Chondrocyte (in vitro differentiated cells): ENCODE data around the gene KRT39. TPM values are rescaled to one million over a fixed set of nuclear protein-coding genes. Genes with fewer than 3 reads are reported as not detected.

ENCODE experiments used
- DNase-seq: peaks from one replicate; pipeline ENCODE4 v3.0.0; 2021; ENCODE audit warnings: mixed read lengths, low spot score
- H3K27ac Mint-ChIP-seq: one replicate; pipeline ENCODE4 v1.8.0; 2021; ENCODE audit warnings: mild to moderate bottlenecking, moderate library complexity, mixed read lengths; ENCODE audit not compliant: unreplicated experiment
- H3K27me3 Mint-ChIP-seq: 2 replicates; pipeline ENCODE4 v1.8.0; 2021; ENCODE audit warnings: low read depth, mixed read lengths
- H3K36me3 Mint-ChIP-seq: 2 replicates; pipeline ENCODE4 v1.8.0; 2021; ENCODE audit warnings: low read depth, mixed read lengths
- H3K4me1 Mint-ChIP-seq: 2 replicates; pipeline ENCODE4 v1.8.0; 2021; ENCODE audit warnings: low read depth, mild to moderate bottlenecking, mixed read lengths
- H3K4me3 Mint-ChIP-seq: one replicate; pipeline ENCODE4 v1.8.0; 2021; ENCODE audit warnings: mild to moderate bottlenecking, moderate library complexity, mixed read lengths; ENCODE audit not compliant: unreplicated experiment
- H3K9me3 Mint-ChIP-seq: 2 replicates; pipeline ENCODE4 v1.8.0; 2021; ENCODE audit warnings: low read depth, mixed read lengths
- CTCF ChIP-seq: fragments of 200-600 bp; sonication (generic); IDR thresholded peaks from 2 replicates; pipeline ENCODE4 v1.5.0; 2021; ENCODE audit warnings: antibody characterized with exemption, mild to moderate bottlenecking, moderate library complexity
- total RNA-seq: library from RNA; stranded (reverse); gene quantifications from 3 replicates; pipeline ENCODE4 v1.2.1, GENCODE V29; 2021

The KRT39 gene
- total RNA-seq, 1 donor from 2014 or later, result not detected

DNA sequence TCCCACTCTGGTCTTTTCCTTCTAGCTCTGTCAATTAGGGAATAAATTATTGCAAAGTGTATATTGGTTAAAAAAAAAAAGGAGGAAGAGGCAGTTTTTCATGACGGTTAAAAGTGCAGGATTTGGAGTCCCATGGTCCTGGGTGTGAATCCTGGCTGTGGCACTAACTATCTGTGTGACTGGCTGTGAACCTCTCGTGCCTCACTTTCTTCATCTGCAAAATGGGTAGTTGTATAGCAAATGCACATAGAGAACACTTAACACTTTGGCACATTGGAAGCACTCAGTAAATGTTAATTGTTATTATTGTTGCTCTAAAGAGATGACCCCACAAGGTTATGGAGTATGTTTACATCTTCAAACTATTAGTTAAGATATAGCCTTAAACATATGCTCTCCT is 18.8 kb downstream of the KRT39 start:
- no peak for TF ChIP-seq CTCF
- peaks cover 7% of the 10 kb centered on the region for H3K4me1 Mint-ChIP-seq
- H3K27ac Mint-ChIP-seq, result no peak overlapping the region
- H3K9me3 Mint-ChIP-seq, result no peaks in the 10 kb centered on the region
- no peak overlapping the region for H3K4me3 Mint-ChIP-seq
- H3K27me3 Mint-ChIP-seq, result peaks cover 10% of the 10 kb centered on the region
- DNase-seq, result no peak
- H3K36me3 Mint-ChIP-seq, result no peaks in the 10 kb centered on the region

- Mint-ChIP-seq H3K27ac (no peak overlapping the region), H3K9me3 (no peaks in the 10 kb centered on the region), H3K36me3 (no peaks in the 10 kb centered on the region), H3K27me3 (peaks cover 10% of the 10 kb centered on the region), H3K4me3 (no peak overlapping the region), H3K4me1 (no peaks in the 10 kb centered on the region)
- no peak for DNase-seq
- no peak for TF ChIP-seq CTCF
Measured at GRCh38 chr17:40945414-40945813, 21.3 kb downstream of the KRT39 start.

- Mint-ChIP-seq H3K27ac (no peak overlapping the region), H3K27me3 (peaks cover 4% of the 10 kb centered on the region), H3K4me1 (no peaks in the 10 kb centered on the region), H3K9me3 (no peaks in the 10 kb centered on the region), H3K36me3 (no peaks in the 10 kb centered on the region), H3K4me3 (no peak overlapping the region)
- no peak for DNase-seq
- no peak for TF ChIP-seq CTCF
Measured at GRCh38 chr17:40944531-40944930, 22.2 kb downstream of the KRT39 start.

DNA sequence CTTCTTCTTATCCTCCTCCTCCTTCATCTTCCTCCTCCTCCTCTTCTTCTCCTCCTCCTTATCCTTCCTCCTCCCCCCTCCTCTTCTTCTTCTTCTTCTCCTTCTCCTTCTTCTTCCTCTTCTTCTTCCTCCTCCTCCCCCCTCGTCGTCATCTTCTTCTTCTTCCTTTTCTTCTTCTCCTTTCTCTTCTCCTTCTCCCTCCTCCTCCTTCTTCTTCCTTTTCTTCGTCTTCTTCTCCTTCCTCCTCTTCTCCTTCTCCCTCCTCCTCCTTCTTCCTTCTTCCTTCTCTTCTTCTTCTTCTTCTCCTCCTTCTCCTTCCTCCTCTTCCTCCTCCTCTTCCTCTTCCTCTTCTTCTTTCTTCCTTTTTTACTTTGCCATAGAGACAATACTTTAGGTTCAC is 24.2 kb downstream of the KRT39 start:
- Mint-ChIP-seq H3K27me3 (no peaks in the 10 kb centered on the region), H3K27ac (no peak overlapping the region), H3K9me3 (no peaks in the 10 kb centered on the region), H3K36me3 (no peaks in the 10 kb centered on the region), H3K4me1 (peaks cover 2% of the 10 kb centered on the region), H3K4me3 (no peak overlapping the region)
- DNase-seq, result no peak
- no peak for TF ChIP-seq CTCF

- Mint-ChIP-seq H3K4me3 (no peak overlapping the region), H3K4me1 (peaks cover 5% of the 10 kb centered on the region), H3K9me3 (no peaks in the 10 kb centered on the region), H3K27ac (no peak overlapping the region), H3K36me3 (no peaks in the 10 kb centered on the region), H3K27me3 (no peaks in the 10 kb centered on the region)
- TF ChIP-seq CTCF, result no peak
- DNase-seq, result no peak
Measured at GRCh38 chr17:40940266-40940665, 26.5 kb downstream of the KRT39 start.
